ENCODE data around the gene APBB2. TPM values are rescaled to one million over a fixed set of nuclear protein-coding genes. Genes with fewer than 3 reads are reported as not detected.

APBB2 gene
- total RNA-seq, 2 donors from 2014 or later = 0.60 to 0.65 TPM

GRCh38 chr4:41211951-41212615, 2.3 kb downstream of the APBB2 start:
- H3K4me3 Mint-ChIP-seq = no peak overlapping the region
- no peak overlapping the region for H3K27ac Mint-ChIP-seq
- H3K36me3 Mint-ChIP-seq (ENCODE audit: low read depth) = no peaks in the 10 kb centered on the region
- H3K9me3 ChIP-seq (ENCODE audit: control insufficient read depth, low read length, poor library complexity, severe bottlenecking) = no peaks in the 10 kb centered on the region
- peaks cover 75% of the 10 kb centered on the region for H3K27me3 Mint-ChIP-seq
- ATAC-seq (no peak), DNase-seq (no peak)
- H3K4me1 Mint-ChIP-seq = peaks cover 13% of the 10 kb centered on the region

GRCh38 chr4:41209901-41210300, 4.4 kb downstream of the APBB2 start:
- Mint-ChIP-seq H3K27ac (no peak overlapping the region), H3K36me3 (ENCODE audit: low read depth) (no peaks in the 10 kb centered on the region), H3K4me3 (no peak overlapping the region), H3K4me1 (peaks cover 9% of the 10 kb centered on the region), H3K27me3 (peaks cover 70% of the 10 kb centered on the region)
- no peaks in the 10 kb centered on the region for H3K9me3 ChIP-seq (ENCODE audit: control insufficient read depth, low read length, poor library complexity, severe bottlenecking)
- ATAC-seq = no peak
- no peak for DNase-seq

- no peaks in the 10 kb centered on the region for H3K9me3 ChIP-seq (ENCODE audit: control insufficient read depth, low read length, poor library complexity, severe bottlenecking)
- Mint-ChIP-seq H3K27me3 (peaks cover 74% of the 10 kb centered on the region), H3K27ac (no peak overlapping the region), H3K4me1 (peaks cover 9% of the 10 kb centered on the region), H3K36me3 (ENCODE audit: low read depth) (no peaks in the 10 kb centered on the region), H3K4me3 (no peak overlapping the region)
- no peak for DNase-seq
- no peak for ATAC-seq
Observed at GRCh38 chr4:41209187-41209586, 5.2 kb downstream of the APBB2 start.

GRCh38 chr4:41207291-41207831, 7.0 kb downstream of the APBB2 start:
- H3K9me3 ChIP-seq (ENCODE audit: control insufficient read depth, low read length, poor library complexity, severe bottlenecking) = no peaks in the 10 kb centered on the region
- DNase-seq (no peak), ATAC-seq (no peak)
- Mint-ChIP-seq H3K36me3 (ENCODE audit: low read depth) (no peaks in the 10 kb centered on the region), H3K27me3 (peaks cover 73% of the 10 kb centered on the region), H3K4me1 (no peaks in the 10 kb centered on the region), H3K27ac (no peak overlapping the region), H3K4me3 (no peak overlapping the region)

- H3K27ac Mint-ChIP-seq = no peak overlapping the region
- no peaks in the 10 kb centered on the region for H3K4me1 Mint-ChIP-seq
- peaks cover 75% of the 10 kb centered on the region for H3K27me3 Mint-ChIP-seq
- DNase-seq (no peak), ATAC-seq (no peak)
- no peak overlapping the region for H3K4me3 Mint-ChIP-seq
- H3K9me3 ChIP-seq (ENCODE audit: control insufficient read depth, low read length, poor library complexity, severe bottlenecking) = no peaks in the 10 kb centered on the region
- H3K36me3 Mint-ChIP-seq (ENCODE audit: low read depth) = no peaks in the 10 kb centered on the region
Observed at GRCh38 chr4:41205854-41206460, 8.4 kb downstream of the APBB2 start.

- ATAC-seq (no peak), DNase-seq (no peak)
- Mint-ChIP-seq H3K27ac (no peak overlapping the region), H3K4me1 (no peaks in the 10 kb centered on the region), H3K4me3 (no peak overlapping the region), H3K36me3 (ENCODE audit: low read depth) (no peaks in the 10 kb centered on the region), H3K27me3 (peaks cover 72% of the 10 kb centered on the region)
- no peaks in the 10 kb centered on the region for H3K9me3 ChIP-seq (ENCODE audit: control insufficient read depth, low read length, poor library complexity, severe bottlenecking)
Observed at GRCh38 chr4:41205130-41205529, 9.2 kb downstream of the APBB2 start.

- no peaks in the 10 kb centered on the region for H3K36me3 Mint-ChIP-seq (ENCODE audit: low read depth)
- no peaks in the 10 kb centered on the region for H3K9me3 ChIP-seq (ENCODE audit: control insufficient read depth, low read length, poor library complexity, severe bottlenecking)
- H3K4me1 Mint-ChIP-seq = no peaks in the 10 kb centered on the region
- no peak overlapping the region for H3K4me3 Mint-ChIP-seq
- H3K27me3 Mint-ChIP-seq = peaks cover 65% of the 10 kb centered on the region
- ATAC-seq (no peak), DNase-seq (no peak)
- H3K27ac Mint-ChIP-seq = no peak overlapping the region
Observed at GRCh38 chr4:41204400-41204978, 9.9 kb downstream of the APBB2 start.

- DNase-seq (no peak), ATAC-seq (no peak)
- Mint-ChIP-seq H3K4me3 (no peak overlapping the region), H3K36me3 (ENCODE audit: low read depth) (no peaks in the 10 kb centered on the region), H3K27me3 (peaks cover 59% of the 10 kb centered on the region), H3K4me1 (no peaks in the 10 kb centered on the region), H3K27ac (no peak overlapping the region)
- H3K9me3 ChIP-seq (ENCODE audit: control insufficient read depth, low read length, poor library complexity, severe bottlenecking) = no peaks in the 10 kb centered on the region
Observed at GRCh38 chr4:41203841-41204240, 10.5 kb downstream of the APBB2 start.

GRCh38 chr4:41202820-41203568, 11.3 kb downstream of the APBB2 start:
- ATAC-seq = no peak
- Mint-ChIP-seq H3K27me3 (peaks cover 50% of the 10 kb centered on the region), H3K4me1 (no peaks in the 10 kb centered on the region), H3K4me3 (no peak overlapping the region), H3K36me3 (ENCODE audit: low read depth) (no peaks in the 10 kb centered on the region), H3K27ac (no peak overlapping the region)
- no peak for DNase-seq
- H3K9me3 ChIP-seq (ENCODE audit: control insufficient read depth, low read length, poor library complexity, severe bottlenecking) = no peaks in the 10 kb centered on the region

- H3K27me3 Mint-ChIP-seq = peaks cover 45% of the 10 kb centered on the region
- no peaks in the 10 kb centered on the region for H3K4me1 Mint-ChIP-seq
- no peaks in the 10 kb centered on the region for H3K9me3 ChIP-seq (ENCODE audit: control insufficient read depth, low read length, poor library complexity, severe bottlenecking)
- no peak overlapping the region for H3K27ac Mint-ChIP-seq
- H3K36me3 Mint-ChIP-seq (ENCODE audit: low read depth) = no peaks in the 10 kb centered on the region
- DNase-seq = no peak
- ATAC-seq = no peak
- H3K4me3 Mint-ChIP-seq = no peak overlapping the region
Observed at GRCh38 chr4:41202356-41202755, 12.0 kb downstream of the APBB2 start.

GRCh38 chr4:41200486-41201017, 13.8 kb downstream of the APBB2 start:
- no peak for ATAC-seq
- Mint-ChIP-seq H3K4me3 (no peak overlapping the region), H3K4me1 (no peaks in the 10 kb centered on the region), H3K27ac (no peak overlapping the region), H3K36me3 (ENCODE audit: low read depth) (no peaks in the 10 kb centered on the region), H3K27me3 (peaks cover 32% of the 10 kb centered on the region)
- no peaks in the 10 kb centered on the region for H3K9me3 ChIP-seq (ENCODE audit: control insufficient read depth, low read length, poor library complexity, severe bottlenecking)
- no peak for DNase-seq

- Mint-ChIP-seq H3K4me1 (no peaks in the 10 kb centered on the region), H3K27ac (no peak overlapping the region), H3K4me3 (no peak overlapping the region), H3K36me3 (ENCODE audit: low read depth) (no peaks in the 10 kb centered on the region), H3K27me3 (peaks cover 28% of the 10 kb centered on the region)
- H3K9me3 ChIP-seq (ENCODE audit: control insufficient read depth, low read length, poor library complexity, severe bottlenecking) = no peaks in the 10 kb centered on the region
- DNase-seq (no peak), ATAC-seq (no peak)
Observed at GRCh38 chr4:41199788-41200187, 14.6 kb downstream of the APBB2 start.

- Mint-ChIP-seq H3K27me3 (peaks cover 14% of the 10 kb centered on the region), H3K27ac (no peak overlapping the region), H3K4me1 (no peaks in the 10 kb centered on the region), H3K4me3 (no peak overlapping the region), H3K36me3 (ENCODE audit: low read depth) (no peaks in the 10 kb centered on the region)
- no peaks in the 10 kb centered on the region for H3K9me3 ChIP-seq (ENCODE audit: control insufficient read depth, low read length, poor library complexity, severe bottlenecking)
- DNase-seq = no peak
- no peak for ATAC-seq
Observed at GRCh38 chr4:41197996-41198395, 16.3 kb downstream of the APBB2 start.
